ENCODE measurements around the gene ADIPOR2.

ADIPOR2 gene

GRCh38 chr12:1792406-1792805 is 101.5 kb downstream of the ADIPOR2 start:
- TF ChIP-seq, protein P1, sequence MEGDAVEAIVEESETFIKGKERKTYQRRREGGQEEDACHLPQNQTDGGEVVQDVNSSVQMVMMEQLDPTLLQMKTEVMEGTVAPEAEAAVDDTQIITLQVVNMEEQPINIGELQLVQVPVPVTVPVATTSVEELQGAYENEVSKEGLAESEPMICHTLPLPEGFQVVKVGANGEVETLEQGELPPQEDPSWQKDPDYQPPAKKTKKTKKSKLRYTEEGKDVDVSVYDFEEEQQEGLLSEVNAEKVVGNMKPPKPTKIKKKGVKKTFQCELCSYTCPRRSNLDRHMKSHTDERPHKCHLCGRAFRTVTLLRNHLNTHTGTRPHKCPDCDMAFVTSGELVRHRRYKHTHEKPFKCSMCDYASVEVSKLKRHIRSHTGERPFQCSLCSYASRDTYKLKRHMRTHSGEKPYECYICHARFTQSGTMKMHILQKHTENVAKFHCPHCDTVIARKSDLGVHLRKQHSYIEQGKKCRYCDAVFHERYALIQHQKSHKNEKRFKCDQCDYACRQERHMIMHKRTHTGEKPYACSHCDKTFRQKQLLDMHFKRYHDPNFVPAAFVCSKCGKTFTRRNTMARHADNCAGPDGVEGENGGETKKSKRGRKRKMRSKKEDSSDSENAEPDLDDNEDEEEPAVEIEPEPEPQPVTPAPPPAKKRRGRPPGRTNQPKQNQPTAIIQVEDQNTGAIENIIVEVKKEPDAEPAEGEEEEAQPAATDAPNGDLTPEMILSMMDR (IDR thresholded peaks at IDR 0.05; ENCODE audit: insufficient read depth, low read depth, low read length, missing control alignments): no peak

GRCh38 chr12:1793426-1794210 is 102.7 kb downstream of the ADIPOR2 start:
- H3K4me3 ChIP-seq (ENCODE audit: low read depth, low read length): no peak overlapping the region
- TF ChIP-seq, protein P1 (IDR thresholded peaks at IDR 0.05; ENCODE audit: insufficient read depth, low read depth, low read length, missing control alignments): no peak
- no peak for DNase-seq (ENCODE audit: low read depth)

More at GRCh38 chr12:1792406-1792805, 101.5 kb downstream of the ADIPOR2 start:
- DNase-seq (ENCODE audit: low read depth): no peak
- no peak overlapping the region for H3K4me3 ChIP-seq (ENCODE audit: low read depth, low read length)

- TF ChIP-seq, protein P1 (IDR thresholded peaks at IDR 0.05; ENCODE audit: insufficient read depth, low read depth, low read length, missing control alignments): no peak
- no peak for DNase-seq (ENCODE audit: low read depth)
- no peak overlapping the region for H3K4me3 ChIP-seq (ENCODE audit: low read depth, low read length)
Observed at GRCh38 chr12:1794440-1795090, 103.7 kb downstream of the ADIPOR2 start.

DNA sequence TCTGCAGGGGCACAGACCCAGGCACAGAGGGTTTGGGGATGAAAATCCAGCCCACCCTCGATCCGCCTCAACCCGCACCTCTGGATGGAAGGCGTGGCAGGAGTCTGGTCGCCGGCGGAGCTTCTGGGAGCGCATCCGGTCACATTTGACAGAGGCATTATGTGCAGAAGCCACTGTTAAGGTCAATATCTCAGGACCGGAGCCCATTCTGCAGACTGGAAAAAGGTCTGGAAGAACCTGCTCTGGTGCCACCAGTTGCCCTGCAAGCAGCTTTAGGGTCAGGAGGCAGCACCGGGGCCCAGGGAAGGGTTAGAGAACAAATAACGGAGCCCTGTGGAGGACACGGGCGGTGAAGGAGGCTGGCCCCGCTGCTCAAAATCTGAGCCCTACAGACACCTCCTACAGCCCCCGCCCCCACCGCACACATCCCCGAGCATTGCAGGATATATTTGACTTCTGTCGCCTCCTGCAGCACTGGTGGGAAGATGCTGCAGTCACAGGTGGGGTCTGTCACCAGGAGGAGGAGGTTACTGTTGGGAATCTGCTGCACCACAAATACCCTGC is 104.4 kb downstream of the ADIPOR2 start:
- no peak for DNase-seq (ENCODE audit: low read depth)
- TF ChIP-seq, protein P1 (IDR thresholded peaks at IDR 0.05; ENCODE audit: insufficient read depth, low read depth, low read length, missing control alignments): no peak
- H3K4me3 ChIP-seq (ENCODE audit: low read depth, low read length): no peak overlapping the region

GRCh38 chr12:1795785-1796514 is 105.1 kb downstream of the ADIPOR2 start:
- TF ChIP-seq, protein P1 (IDR thresholded peaks at IDR 0.05; ENCODE audit: insufficient read depth, low read depth, low read length, missing control alignments): peak; percentile 85
- peak; percentile 97 for DNase-seq (ENCODE audit: low read depth)
- peak overlapping the region; percentile 86 for H3K4me3 ChIP-seq (ENCODE audit: low read depth, low read length)

DNA sequence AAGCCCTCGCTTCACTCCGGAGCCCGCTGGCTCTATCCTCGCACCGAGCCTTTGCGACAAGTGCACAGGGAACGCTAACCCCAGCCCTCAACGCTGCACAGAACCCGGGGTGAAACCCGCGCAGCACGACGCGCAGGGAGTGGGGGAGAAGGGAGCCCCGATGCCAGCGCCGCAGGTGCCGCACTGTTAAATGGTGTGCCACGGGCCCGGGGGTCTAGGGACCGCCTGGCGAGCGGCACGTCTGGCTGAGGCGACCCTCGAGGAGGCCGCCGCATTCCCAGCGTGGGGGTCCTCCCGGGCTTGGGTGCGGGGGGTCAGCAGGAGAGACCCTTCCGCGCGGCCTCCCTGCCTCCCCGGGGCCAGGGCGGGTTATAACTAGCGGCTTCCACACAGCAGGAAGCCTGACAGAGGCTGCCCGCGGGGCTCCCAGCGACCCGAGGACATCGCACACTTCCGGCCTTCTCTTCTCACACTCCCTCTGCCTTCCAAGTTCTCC is 105.7 kb downstream of the ADIPOR2 start:
- peak overlapping the region; percentile 86 for H3K4me3 ChIP-seq (ENCODE audit: low read depth, low read length)
- TF ChIP-seq, protein P1 (IDR thresholded peaks at IDR 0.05; ENCODE audit: insufficient read depth, low read depth, low read length, missing control alignments): no peak
- peak; percentile 67 for DNase-seq (ENCODE audit: low read depth)
